NB4 (cell line): ENCODE measurements around the gene NAALADL2.

Experiments used
- CTCF ChIP-seq: IDR thresholded peaks from one replicate; pipeline ENCODE4 v1.5.1; 2012; ENCODE audit warnings: low read depth, low read length
- POLR2A ChIP-seq: IDR thresholded peaks from 2 replicates; pipeline ENCODE4 v1.6.1; 2011; ENCODE audit warnings: mild to moderate bottlenecking; ENCODE audit not compliant: insufficient read length; ENCODE audit errors: extremely low read depth

GRCh38 chr3:175018946-175019727 lies 160.0 kb downstream of the NAALADL2 start:
- TF ChIP-seq CTCF = no peak
- TF ChIP-seq POLR2A = no peak
